ENCODE results near the gene COL19A1. TPM values are rescaled to one million over a fixed set of nuclear protein-coding genes. Genes with fewer than 3 reads are reported as not detected.

Gene COL19A1
- total RNA-seq, 2 donors from 2014 or later, result 1.4 to 1.5 TPM

GRCh38 chr6:69818223-69818930 is 48.0 kb upstream of the COL19A1 start:
- H3K9ac ChIP-seq (ENCODE audit: extremely low read depth, low read length, poor library complexity, severe bottlenecking), result no peak overlapping the region
- peaks cover 12% of the 10 kb centered on the region for H3K4me1 ChIP-seq (ENCODE audit: control insufficient read depth, insufficient read depth, low read length)
- no peaks in the 10 kb centered on the region for H3K9me3 Mint-ChIP-seq
- no peaks in the 10 kb centered on the region for H3K27me3 ChIP-seq (ENCODE audit: control insufficient read depth, insufficient read depth, low read length, poor library complexity, severe bottlenecking)
- H3K36me3 ChIP-seq (ENCODE audit: control insufficient read depth, insufficient read depth, low read length), result no peaks in the 10 kb centered on the region
- H3K4me1 Mint-ChIP-seq, result peaks cover 30% of the 10 kb centered on the region
- no peaks in the 10 kb centered on the region for H3K27me3 Mint-ChIP-seq (ENCODE audit: insufficient read depth)
- TF ChIP-seq CTCF (conservative IDR thresholded peaks at IDR 0.05), result no peak
- H3K9me3 ChIP-seq (ENCODE audit: control insufficient read depth, low read length), result no peaks in the 10 kb centered on the region
- H3K36me3 Mint-ChIP-seq (ENCODE audit: low read depth), result no peaks in the 10 kb centered on the region
- H3K27ac Mint-ChIP-seq, result no peak overlapping the region
- WGBS, 2 experiments (ENCODE audit: insufficient coverage in 1 of 2, insufficient read length in 1 of 2), result 88 to 95% methylated on average over 2 of the region's 2 CpGs
- no peak overlapping the region for H3K27ac ChIP-seq (ENCODE audit: low read depth, low read length)
- DNase-seq, result no peak
- H3K4me3 Mint-ChIP-seq, result no peak overlapping the region
- no peak overlapping the region for H3K4me3 ChIP-seq (ENCODE audit: low read length)

GRCh38 chr6:69819138-69819537 is 47.2 kb upstream of the COL19A1 start:
- no peak for DNase-seq
- Histone ChIP-seq H3K9ac (ENCODE audit: extremely low read depth, low read length, poor library complexity, severe bottlenecking) (no peak overlapping the region), H3K4me1 (ENCODE audit: control insufficient read depth, insufficient read depth, low read length) (peaks cover 6% of the 10 kb centered on the region), H3K27me3 (ENCODE audit: control insufficient read depth, insufficient read depth, low read length, poor library complexity, severe bottlenecking) (no peaks in the 10 kb centered on the region), H3K27ac (ENCODE audit: low read depth, low read length) (no peak overlapping the region), H3K36me3 (ENCODE audit: control insufficient read depth, insufficient read depth, low read length) (no peaks in the 10 kb centered on the region), H3K9me3 (ENCODE audit: control insufficient read depth, low read length) (no peaks in the 10 kb centered on the region), H3K4me3 (ENCODE audit: low read length) (no peak overlapping the region)
- H3K27me3 Mint-ChIP-seq (ENCODE audit: insufficient read depth), result no peaks in the 10 kb centered on the region
- 97 to 100% methylated on average over 1 to 4 of the region's 4 CpGs for WGBS, 2 experiments (ENCODE audit: insufficient coverage in 1 of 2, insufficient read length in 1 of 2)
- H3K36me3 Mint-ChIP-seq (ENCODE audit: low read depth), result no peaks in the 10 kb centered on the region
- no peak overlapping the region for H3K27ac Mint-ChIP-seq
- TF ChIP-seq CTCF (conservative IDR thresholded peaks at IDR 0.05), result no peak
- no peak overlapping the region for H3K4me3 Mint-ChIP-seq
- H3K4me1 Mint-ChIP-seq, result peaks cover 23% of the 10 kb centered on the region
- no peaks in the 10 kb centered on the region for H3K9me3 Mint-ChIP-seq

DNA sequence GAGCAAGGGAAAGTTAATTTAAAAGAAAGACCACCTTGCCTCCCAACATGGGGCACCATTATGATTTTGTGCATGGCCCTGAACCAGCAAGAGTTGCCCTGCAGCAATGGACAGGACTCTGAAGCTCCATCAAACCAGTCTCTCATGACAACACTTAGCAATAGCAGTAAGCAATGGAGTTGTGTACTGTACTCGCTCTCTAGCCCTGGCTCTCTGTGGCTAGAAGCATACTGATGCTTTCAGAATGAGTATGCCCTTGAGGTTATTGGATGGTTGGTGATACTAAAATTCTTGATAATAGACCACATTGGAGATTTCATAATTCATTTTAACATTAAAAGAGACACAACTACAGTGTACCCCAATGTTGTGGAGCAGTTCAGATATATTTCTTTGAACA is 46.3 kb upstream of the COL19A1 start:
- Mint-ChIP-seq H3K4me3 (no peak overlapping the region), H3K27me3 (ENCODE audit: insufficient read depth) (no peaks in the 10 kb centered on the region), H3K36me3 (ENCODE audit: low read depth) (no peaks in the 10 kb centered on the region), H3K27ac (no peak overlapping the region), H3K4me1 (peaks cover 18% of the 10 kb centered on the region), H3K9me3 (no peaks in the 10 kb centered on the region)
- no peak for DNase-seq
- Histone ChIP-seq H3K36me3 (ENCODE audit: control insufficient read depth, insufficient read depth, low read length) (no peaks in the 10 kb centered on the region), H3K27ac (ENCODE audit: low read depth, low read length) (no peak overlapping the region), H3K4me3 (ENCODE audit: low read length) (no peak overlapping the region), H3K9me3 (ENCODE audit: control insufficient read depth, low read length) (no peaks in the 10 kb centered on the region), H3K9ac (ENCODE audit: extremely low read depth, low read length, poor library complexity, severe bottlenecking) (no peak overlapping the region), H3K27me3 (ENCODE audit: control insufficient read depth, insufficient read depth, low read length, poor library complexity, severe bottlenecking) (no peaks in the 10 kb centered on the region), H3K4me1 (ENCODE audit: control insufficient read depth, insufficient read depth, low read length) (no peaks in the 10 kb centered on the region)
- WGBS, 2 experiments (ENCODE audit: insufficient coverage in 1 of 2, insufficient read length in 1 of 2), result 90% methylated on average over 1 of the region's 1 CpG; no CpG with 5 or more reads in 1 of the 2 experiments
- TF ChIP-seq CTCF (conservative IDR thresholded peaks at IDR 0.05), result no peak
